ENCODE data around the gene FHOD3.

FHOD3 gene

GRCh38 chr18:36382854-36383253 lies 85.3 kb downstream of the FHOD3 start:
- H3K4me3 ChIP-seq (ENCODE audit: low read depth, low read length) = no peak overlapping the region
- DNase-seq (ENCODE audit: low read depth) = no peak
- TF ChIP-seq CTCF (IDR thresholded peaks at IDR 0.05; ENCODE audit: control insufficient read depth, extremely low read depth, insufficient read depth) = no peak

GRCh38 chr18:36386150-36386920 lies 88.8 kb downstream of the FHOD3 start:
- no peak overlapping the region for H3K4me3 ChIP-seq (ENCODE audit: low read depth, low read length)
- TF ChIP-seq CTCF (IDR thresholded peaks at IDR 0.05; ENCODE audit: control insufficient read depth, extremely low read depth, insufficient read depth) = no peak
- no peak for DNase-seq (ENCODE audit: low read depth)

GRCh38 chr18:36387310-36387709 lies 89.8 kb downstream of the FHOD3 start:
- H3K4me3 ChIP-seq (ENCODE audit: low read depth, low read length) = no peak overlapping the region
- no peak for TF ChIP-seq CTCF (IDR thresholded peaks at IDR 0.05; ENCODE audit: control insufficient read depth, extremely low read depth, insufficient read depth)
- no peak for DNase-seq (ENCODE audit: low read depth)

GRCh38 chr18:36388310-36388709 lies 90.8 kb downstream of the FHOD3 start:
- H3K4me3 ChIP-seq (ENCODE audit: low read depth, low read length) = no peak overlapping the region
- TF ChIP-seq CTCF (IDR thresholded peaks at IDR 0.05; ENCODE audit: control insufficient read depth, extremely low read depth, insufficient read depth) = no peak
- DNase-seq (ENCODE audit: low read depth) = no peak

GRCh38 chr18:36389027-36389426 lies 91.5 kb downstream of the FHOD3 start:
- H3K4me3 ChIP-seq (ENCODE audit: low read depth, low read length) = no peak overlapping the region
- no peak for DNase-seq (ENCODE audit: low read depth)
- TF ChIP-seq CTCF (IDR thresholded peaks at IDR 0.05; ENCODE audit: control insufficient read depth, extremely low read depth, insufficient read depth) = no peak

- H3K4me3 ChIP-seq (ENCODE audit: low read depth, low read length) = no peak overlapping the region
- DNase-seq (ENCODE audit: low read depth) = no peak
- TF ChIP-seq CTCF (IDR thresholded peaks at IDR 0.05; ENCODE audit: control insufficient read depth, extremely low read depth, insufficient read depth) = no peak
Measured at GRCh38 chr18:36389811-36390581, 92.5 kb downstream of the FHOD3 start.

Measured in LNCaP clone FGC (cell line).